ENCODE data around the gene IGSF9B. TPM values are rescaled to one million over a fixed set of nuclear protein-coding genes. Genes with fewer than 3 reads are reported as not detected.

Gene IGSF9B
- total and polyA plus RNA-seq, 11 donors, result 14.6 to 78.5 (median 38.3) TPM

- TF ChIP-seq POLR2A (IDR thresholded peaks at IDR 0.05) (no peak), CTCF (IDR thresholded peaks at IDR 0.05) (no peak)
- Histone ChIP-seq H3K9me3 (no peaks in the 10 kb centered on the region), H3K27ac (peak overlapping the region in 1 of 12 donors; percentile 29), H3K27me3 (peaks cover 0 to 5% (median 0%) of the 10 kb centered on the region in 9 donors), H3K4me1 (peaks cover 0 to 10% (median 3%) of the 10 kb centered on the region in 12 donors), H3K4me3 (peak overlapping the region in 9 of 12 donors; percentile 33 to 54 (median 41)), H3K36me3 (no peaks in the 10 kb centered on the region)
- 74 to 81% (median 76%) methylated on average over 27 to 28 of the region's 28 CpGs for WGBS, 4 donors
- intact Hi-C loops (cut with DNase I), result loop anchor here in 4 of 10 donors (1.0 to 10.0 kb wide), 5 partner anchors 67 to 167 kb away; no protein-coding TSS in a partner anchor
- DNase-seq, result peak in 1 of 5 donors; percentile 10
- no peak for ATAC-seq
These were observed 11.0 kb upstream of the IGSF9B start for GRCh38 chr11:133967599-133968238.

GRCh38 chr11:133966921-133967598, 10.3 kb upstream of the IGSF9B start:
- Histone ChIP-seq H3K4me3 (peak overlapping the region in 9 of 12 donors; percentile 33 to 54 (median 41)), H3K36me3 (no peaks in the 10 kb centered on the region), H3K4me1 (peaks cover 0 to 10% (median 3%) of the 10 kb centered on the region in 12 donors), H3K27ac (peak overlapping the region in 2 of 12 donors; percentile 17 to 29), H3K9me3 (no peaks in the 10 kb centered on the region), H3K27me3 (peaks cover 0 to 5% (median 0%) of the 10 kb centered on the region in 9 donors)
- TF ChIP-seq CTCF (IDR thresholded peaks at IDR 0.05) (peak; percentile 53 to 78 (median 66)), POLR2A (IDR thresholded peaks at IDR 0.05) (no peak)
- ATAC-seq (peak; percentile 25 to 78 (median 69)), DNase-seq (peak; percentile 65 to 85 (median 73))
- 31 to 56% (median 35%) methylated on average over 23 to 43 of the region's 43 CpGs for WGBS, 4 donors
- intact Hi-C loops (cut with DNase I), result loop anchor here in 4 of 10 donors (1.0 to 10.0 kb wide), 5 partner anchors 68 to 168 kb away; no protein-coding TSS in a partner anchor

GRCh38 chr11:133966172-133966651, 9.4 kb upstream of the IGSF9B start:
- Histone ChIP-seq H3K4me1 (peaks cover 0 to 10% (median 3%) of the 10 kb centered on the region in 12 donors), H3K36me3 (no peaks in the 10 kb centered on the region), H3K27ac (peak overlapping the region in 1 of 12 donors; percentile 17), H3K27me3 (peaks cover 0 to 5% (median 0%) of the 10 kb centered on the region in 9 donors), H3K9me3 (no peaks in the 10 kb centered on the region), H3K4me3 (no peak overlapping the region)
- DNase-seq, result peak in 2 of 5 donors; percentile 8 to 16
- 77 to 87% (median 84%) methylated on average over 7 of the region's 7 CpGs for WGBS, 4 donors
- intact Hi-C loops (cut with DNase I), result loop anchor here in 3 of 10 donors (2.0 to 10.0 kb wide), 4 partner anchors 69 to 169 kb away; no protein-coding TSS in a partner anchor
- no peak for TF ChIP-seq POLR2A (IDR thresholded peaks at IDR 0.05)
- TF ChIP-seq CTCF (IDR thresholded peaks at IDR 0.05), result no peak
- ATAC-seq, result no peak

Data from heart left ventricle (tissue), 16 donors.